Measurements from ENCODE around the gene CDCA3.

- TF ChIP-seq CTCF (IDR thresholded peaks at IDR 0.05) (no peak), POLR2A (IDR thresholded peaks at IDR 0.05) (no peak)
Measured at GRCh38 chr12:6849976-6850560, 1.0 kb downstream of the CDCA3 start.
